ENCODE measurements around the gene GJB2.
"Not testable (repeated sequence)": the region's sequence is repeated elsewhere in the genome, so short reads cannot be mapped to it uniquely, and the experiment has no call there.

Gene GJB2

GRCh38 chr13:20165417-20166257 lies 27.1 kb downstream of the GJB2 start:
- DNase-seq = no peak

DNA sequence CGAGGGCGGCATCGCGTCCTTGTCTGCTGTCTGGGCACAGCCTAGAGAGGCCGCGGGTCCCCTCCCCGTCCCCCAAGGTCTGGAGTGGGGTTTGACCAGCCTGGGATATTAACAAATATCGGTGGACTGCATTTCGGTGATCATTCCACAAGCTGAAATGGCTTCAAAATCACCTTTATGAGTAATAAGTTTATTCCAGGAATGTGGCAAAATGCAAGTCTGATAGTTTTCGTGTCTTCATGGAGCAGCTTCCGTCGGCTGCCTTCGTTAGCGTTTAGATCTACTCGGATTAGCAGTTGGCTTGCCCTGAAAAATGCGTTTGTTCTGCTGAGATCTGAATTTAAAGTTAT lies 30.8 kb downstream of the GJB2 start:
- no peak for DNase-seq

GRCh38 chr13:20161275-20161950 lies 31.3 kb downstream of the GJB2 start:
- DNase-seq = no peak

DNA sequence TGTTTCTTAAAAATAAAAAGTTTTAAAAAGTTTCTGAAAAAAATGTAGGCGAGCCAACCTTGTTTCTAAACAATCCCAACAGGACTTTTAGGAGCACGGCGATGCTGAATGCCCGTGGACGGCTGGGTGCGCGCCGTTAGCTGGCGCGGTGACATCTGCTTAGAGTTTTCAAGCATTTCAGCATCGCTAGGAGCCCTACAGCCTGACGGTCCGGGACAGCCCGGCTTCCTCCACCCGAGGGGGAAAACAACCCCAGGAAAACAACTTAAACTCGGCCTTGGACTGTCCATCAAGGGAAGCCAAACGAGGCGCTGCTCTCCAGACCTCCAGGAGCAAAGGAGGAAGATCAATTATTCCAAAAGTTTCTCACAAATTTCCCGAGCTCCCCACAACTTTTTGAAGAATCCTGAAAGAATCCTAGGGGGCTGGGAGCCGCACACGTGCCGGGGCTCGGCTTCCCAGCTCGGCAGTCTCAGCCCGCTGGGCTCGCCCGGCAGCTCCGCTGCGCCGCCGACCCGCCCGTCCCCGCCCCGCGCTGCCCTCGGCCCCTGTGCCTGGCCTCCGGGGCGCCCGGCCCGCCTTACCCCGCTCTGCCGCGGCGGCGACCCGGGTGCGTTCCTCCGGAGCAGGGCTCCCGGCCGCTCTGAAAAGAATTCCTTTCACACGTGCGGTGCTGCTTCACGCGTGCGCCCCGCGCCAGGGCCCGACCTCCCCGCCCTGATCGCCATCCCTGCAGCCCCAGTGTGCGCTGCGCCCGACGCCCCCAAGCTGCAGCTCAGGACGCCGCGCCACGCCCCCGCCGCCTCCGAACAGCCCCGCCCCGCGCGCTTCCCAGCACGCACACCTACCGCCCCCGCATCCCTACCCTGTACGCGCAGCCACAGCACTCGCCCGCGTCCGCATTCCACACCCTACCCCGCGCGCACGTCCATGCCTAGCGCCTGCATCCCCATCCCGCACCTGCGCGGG lies 32.1 kb downstream of the GJB2 start, which contains the start of gene GJA3:
Gene GJA3 (minus strand): TSS at position 747 of the 969 bp plus-strand sequence. CDS start 17,764 bp downstream, outside the sequence.
- no peak for DNase-seq

DNA sequence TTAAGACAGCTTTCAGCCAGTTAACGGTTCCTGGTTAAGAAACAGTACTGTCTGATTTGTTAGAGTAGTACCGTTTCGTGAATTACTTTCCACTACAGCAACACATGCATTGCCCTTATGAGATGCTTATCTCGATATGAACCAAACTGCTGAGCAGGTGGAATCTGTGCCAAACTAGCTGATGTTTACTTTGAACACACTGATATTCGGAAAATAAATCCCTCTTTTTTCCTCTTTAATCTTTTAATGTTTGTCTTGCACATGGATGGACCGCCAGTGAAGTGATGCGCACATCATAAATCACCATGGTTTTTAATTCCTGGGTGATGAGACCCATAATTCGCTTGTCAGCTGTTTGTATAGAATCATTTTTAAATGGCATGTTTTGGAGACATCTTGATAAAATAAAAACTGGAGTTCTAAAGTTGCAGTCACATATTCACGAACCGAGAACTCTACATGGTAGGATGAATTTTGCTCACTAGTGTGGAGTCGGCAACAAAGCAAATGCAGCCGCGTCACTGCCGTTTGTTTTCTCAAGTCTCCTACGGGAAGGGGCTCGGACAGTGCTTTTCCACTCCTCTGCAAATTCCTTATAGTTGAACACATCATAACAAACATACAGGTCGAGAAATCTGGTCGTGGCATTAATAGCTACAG lies 33.0 kb downstream of the GJB2 start:
- no peak for DNase-seq

- no peak for DNase-seq
Observed at GRCh38 chr13:20157151-20157796, 35.5 kb downstream of the GJB2 start.

DNA sequence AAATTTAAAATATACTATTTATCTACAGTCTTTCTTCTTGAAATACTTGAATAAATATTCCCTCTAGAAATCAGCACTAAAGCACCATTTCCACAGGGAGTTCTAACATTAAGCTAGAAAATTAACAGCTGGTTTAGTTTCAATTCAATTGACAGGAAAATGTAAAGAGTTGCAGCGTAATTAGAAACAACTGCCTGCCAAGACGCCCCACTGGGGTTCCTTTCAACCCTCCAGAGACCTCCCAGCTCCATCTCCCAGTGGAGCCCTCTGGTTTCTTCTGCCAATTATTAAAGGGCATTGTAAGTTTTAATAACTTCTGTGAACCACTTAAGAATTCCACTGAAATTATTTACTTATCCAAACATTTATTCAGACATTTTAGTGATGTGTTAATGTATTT lies 36.0 kb downstream of the GJB2 start:
- DNase-seq = no peak

- not testable (repeated sequence) for DNase-seq
Observed at GRCh38 chr13:20153290-20153689, 39.4 kb downstream of the GJB2 start.

GRCh38 chr13:20151612-20152011 lies 41.1 kb downstream of the GJB2 start:
- DNase-seq = no peak

DNA sequence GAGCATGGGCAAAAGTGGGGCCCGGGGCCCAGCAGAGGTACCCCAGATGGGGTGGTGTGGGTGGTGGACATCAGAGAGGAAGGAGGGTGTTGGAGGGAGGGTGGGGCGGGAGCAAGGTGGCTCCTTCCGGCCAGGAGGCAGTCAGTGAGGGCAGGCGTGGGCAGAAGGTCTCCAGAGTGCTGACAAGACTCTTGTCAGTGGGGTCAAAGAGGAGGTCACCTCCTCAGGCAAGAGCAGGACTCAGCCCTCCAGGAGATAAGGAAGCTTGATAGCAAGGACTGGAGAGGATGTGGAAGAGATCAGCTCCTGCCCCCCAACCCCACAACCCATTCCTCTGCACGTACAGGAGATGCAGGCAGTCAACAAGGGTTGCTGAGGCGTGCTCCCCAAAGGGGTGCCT lies 41.7 kb downstream of the GJB2 start:
- DNase-seq = no peak

DNA sequence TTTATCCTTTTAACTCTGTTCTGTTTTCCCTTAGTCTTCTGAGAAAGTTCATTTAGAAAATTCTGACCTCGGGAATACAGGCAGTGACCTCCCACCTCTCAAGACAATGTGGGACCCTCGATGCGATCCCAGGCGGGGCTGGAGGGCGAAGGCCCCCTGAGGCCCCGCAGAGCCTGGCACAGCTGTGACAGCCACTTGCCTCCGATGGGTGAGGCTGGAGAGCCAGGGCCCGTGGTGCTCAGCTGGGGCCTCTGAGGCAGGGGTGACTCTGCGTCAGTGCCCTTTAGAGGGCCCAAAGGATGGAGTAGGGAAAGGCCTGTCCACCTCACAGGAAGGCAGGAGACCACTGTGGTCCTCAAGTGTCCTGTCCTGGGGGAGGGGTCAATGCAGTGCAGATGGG lies 42.2 kb downstream of the GJB2 start:
- DNase-seq = no peak

- no peak for DNase-seq
Observed at GRCh38 chr13:20149762-20150161, 43.0 kb downstream of the GJB2 start.

- DNase-seq = no peak
Observed at GRCh38 chr13:20148501-20149183, 44.1 kb downstream of the GJB2 start.

- DNase-seq = no peak
Observed at GRCh38 chr13:20146381-20146780, 46.4 kb downstream of the GJB2 start.

DNA sequence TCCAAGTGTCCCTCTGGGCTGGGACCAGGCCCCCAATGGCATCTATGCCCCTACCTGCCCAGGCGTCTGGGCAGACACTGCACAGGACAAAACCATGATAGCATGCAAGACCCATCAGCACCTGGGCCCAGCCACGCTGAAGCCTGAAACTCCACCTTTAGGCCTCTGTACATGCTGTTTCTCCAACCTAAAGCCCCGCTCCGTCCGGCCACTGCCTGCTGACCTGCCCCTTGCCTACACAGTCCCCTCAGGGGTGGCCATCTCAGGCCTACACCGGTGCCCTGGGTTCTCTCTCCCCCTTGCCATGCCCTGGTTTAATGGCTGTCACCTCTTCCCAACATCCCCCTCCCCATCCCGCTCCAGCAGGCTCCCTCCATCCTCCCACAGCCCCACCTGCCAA lies 47.2 kb downstream of the GJB2 start:
- no peak for DNase-seq

GRCh38 chr13:20144141-20144850 lies 48.4 kb downstream of the GJB2 start:
- DNase-seq = no peak

- no peak for DNase-seq
Observed at GRCh38 chr13:20142927-20143480, 49.7 kb downstream of the GJB2 start.

GRCh38 chr13:20142023-20142926 lies 50.5 kb downstream of the GJB2 start:
- no peak for DNase-seq

Measured in NCI-H2107 (cell line).